A549 (cell line): ENCODE measurements around the gene NHSL1. TPM values are rescaled to one million over a fixed set of nuclear protein-coding genes. Genes with fewer than 3 reads are reported as not detected.
A peak's percentile ranks its signal among the peaks of the same experiment; 100 is the strongest.

Experiments
- ATAC-seq, 2 experiments: fragments of 200-7000 bp in 1 of 2; fragments of >200 bp in 1 of 2; cut with Nextera tagmentation in 1 of 2; cut with Tn5 transposase in 1 of 2; 3 replicates each; pipeline versions ENCODE4 v1.8.0 to v1.9.1; 2018 to 2020; ENCODE audit warnings: mild to moderate bottlenecking in 1 of 2, moderate library complexity in 1 of 2
- CTCF ChIA-PET: fragments of 300-600 bp; sonication (Branson Sonifier 250); formaldehyde crosslinking; extraction: SDS; loops from one replicate; lab custom pipeline; 2021; ENCODE audit warnings: antibody characterized with exemption, inconsistent platforms; lab: Yijun Ruan, JAX
- POLR2A ChIA-PET: fragments of 350-600 bp; formaldehyde crosslinking; extraction: SDS; loops from one replicate; lab custom pipeline; 2021; ENCODE audit warnings: antibody characterized with exemption, inconsistent platforms; lab: Yijun Ruan, JAX
- DNase-seq, 2 experiments: peaks; one replicate each; pipeline versions ENCODE4 v3.0.0 to v3.0.0-alpha.2; 2011 to 2016; ENCODE audit warnings: low read depth in 1 of 2, low spot score in 1 of 2
- FAIRE-seq: peaks from 2 replicates; lab custom pipeline; 2011; peaks lifted over from hg19 to GRCh38; lab: Jason Lieb, UNC
- H3K27ac ChIP-seq, 2 experiments: fragments of >200 bp; sonication (Bioruptor Twin); formaldehyde crosslinking; 3 replicates each; pipeline ENCODE4 v1.5.1; 2016 to 2017
- H3K4me1 ChIP-seq: fragments of >200 bp; sonication (Bioruptor Twin); formaldehyde crosslinking; 3 replicates; pipeline ENCODE4 v1.6.1; 2016
- H3K4me2 ChIP-seq: fragments of >200 bp; sonication (Bioruptor Twin); formaldehyde crosslinking; 3 replicates; pipeline ENCODE4 v1.6.1; 2016
- H3K4me3 ChIP-seq: fragments of >200 bp; sonication (Bioruptor Twin); formaldehyde crosslinking; 3 replicates; pipeline ENCODE4 v1.5.1; 2016
- H3K9me3 ChIP-seq: fragments of >200 bp; sonication (Bioruptor Twin); formaldehyde crosslinking; 3 replicates; pipeline ENCODE4 v1.6.1; 2016
- BCL3 ChIP-seq: fragments of >200 bp; sonication (Bioruptor Twin); formaldehyde crosslinking; IDR thresholded peaks from 3 replicates; pipeline ENCODE4 v1.6.1; 2016
- BHLHE40 ChIP-seq: IDR thresholded peaks from 2 replicates; pipeline ENCODE4 v1.6.1; 2012; ENCODE audit warnings: low read depth, low read length, inconsistent platforms
- CEBPB ChIP-seq, 2 experiments: fragments of >200 bp in 1 of 2; sonication (Bioruptor Twin) in 1 of 2; formaldehyde crosslinking in 1 of 2; IDR thresholded peaks; 2 replicates each; pipeline ENCODE4 v1.6.1; 2012 to 2016
- CHD2 ChIP-seq: fragments of 150-350 bp; IDR thresholded peaks from 2 replicates; pipeline ENCODE4 v1.6.1; 2014; ENCODE audit warnings: low read length; ENCODE audit not compliant: partially characterized antibody
- EHF ChIP-seq: fragments of 250-450 bp; sonication (Bioruptor Pico); IDR thresholded peaks from 2 replicates; pipeline ENCODE4 v1.5.0; 2020; ENCODE audit warnings: mild to moderate bottlenecking
- EHMT2 ChIP-seq: fragments of 200-600 bp; sonication (generic); IDR thresholded peaks from 2 replicates; pipeline ENCODE4 v1.6.1; 2016; ENCODE audit warnings: antibody characterized with exemption, low read depth, mild to moderate bottlenecking, moderate library complexity
- ESRRA ChIP-seq: fragments of 150-350 bp; IDR thresholded peaks from 2 replicates; pipeline ENCODE4 v1.6.1; 2014; ENCODE audit warnings: mild to moderate bottlenecking, low read length, borderline replicate concordance
- FOSB ChIP-seq: fragments of 250-450 bp; sonication (Bioruptor Pico); IDR thresholded peaks from 2 replicates; pipeline ENCODE4 v1.5.0; 2020; ENCODE audit warnings: mild to moderate bottlenecking, moderate library complexity
- FOSL2 ChIP-seq, 2 experiments: fragments of 450-650 bp in 1 of 2; fragments of >200 bp in 1 of 2; sonication (Bioruptor Twin) in 1 of 2; formaldehyde crosslinking; IDR thresholded peaks; 2 replicates each; pipeline versions ENCODE4 v1.5.0 to v1.6.1; 2016 to 2020; ENCODE audit warnings: mild to moderate bottlenecking in 1 of 2, moderate library complexity in 1 of 2
- HES2 ChIP-seq: fragments of >200 bp; sonication (Bioruptor Twin); formaldehyde crosslinking; IDR thresholded peaks from 2 replicates; pipeline ENCODE4 v1.6.1; 2016
- HEYL ChIP-seq: fragments of 250-450 bp; sonication (Bioruptor Pico); IDR thresholded peaks from 2 replicates; pipeline ENCODE4 v1.8.0; 2021; ENCODE audit warnings: mild to moderate bottlenecking, moderate library complexity
- HOXA7 ChIP-seq: fragments of 250-450 bp; sonication (Bioruptor Pico); IDR thresholded peaks from 2 replicates; pipeline ENCODE4 v1.5.0; 2020; ENCODE audit warnings: mild to moderate bottlenecking, moderate library complexity
- JUN ChIP-seq, 2 experiments: fragments of >200 bp; sonication (Bioruptor Twin); formaldehyde crosslinking; IDR thresholded peaks; 2 replicates in 1 of 2; 3 replicates in 1 of 2; pipeline ENCODE4 v1.6.1; 2016 to 2017
- JUNB ChIP-seq: fragments of >200 bp; sonication (Bioruptor Twin); formaldehyde crosslinking; IDR thresholded peaks from 2 replicates; pipeline ENCODE4 v1.6.1; 2016
- MAFK ChIP-seq: fragments of 450-650 bp; IDR thresholded peaks from 2 replicates; pipeline ENCODE4 v1.6.1; 2014; ENCODE audit not compliant: partially characterized antibody
- NPAS2 ChIP-seq: fragments of 250-450 bp; sonication (Bioruptor Pico); IDR thresholded peaks from 2 replicates; pipeline ENCODE4 v1.8.0; 2022; ENCODE audit warnings: mild to moderate bottlenecking, moderate library complexity, borderline replicate concordance
- PBX3 ChIP-seq: IDR thresholded peaks from 2 replicates; pipeline ENCODE4 v1.6.1; 2012
- POLR2A ChIP-seq: IDR thresholded peaks from 2 replicates; pipeline ENCODE4 v1.6.1; 2012; ENCODE audit warnings: mild to moderate bottlenecking, low read length
- RAD21 ChIP-seq, 2 experiments: fragments of >200 bp in 1 of 2; sonication (Bioruptor Twin) in 1 of 2; formaldehyde crosslinking in 1 of 2; IDR thresholded peaks in 1 of 2; conservative IDR thresholded peaks in 1 of 2; 2 replicates in 1 of 2; 3 replicates in 1 of 2; pipeline ENCODE4 v1.6.1; 2012 to 2018; ENCODE audit warnings: inconsistent platforms in 1 of 2
- REST ChIP-seq: fragments of 200-600 bp; sonication (generic); IDR thresholded peaks from 2 replicates; pipeline ENCODE4 v1.6.1; 2016; ENCODE audit warnings: antibody characterized with exemption, mild to moderate bottlenecking, moderate library complexity
- SMC3 ChIP-seq: fragments of >200 bp; sonication (Bioruptor Twin); formaldehyde crosslinking; IDR thresholded peaks from 3 replicates; pipeline ENCODE4 v1.6.1; 2018; ENCODE audit warnings: inconsistent platforms
- SREBF2 ChIP-seq: fragments of 450-650 bp; IDR thresholded peaks from 2 replicates; pipeline ENCODE4 v1.6.1; 2014; ENCODE audit warnings: mild to moderate bottlenecking, moderate library complexity
- TP53 ChIP-seq: fragments of 250-450 bp; sonication (Bioruptor Pico); IDR thresholded peaks from 2 replicates; pipeline ENCODE4 v1.5.0; 2021; ENCODE audit warnings: mild to moderate bottlenecking, moderate library complexity
- ZSCAN20 ChIP-seq: fragments of 250-450 bp; sonication (Bioruptor Pico); IDR thresholded peaks from 2 replicates; pipeline ENCODE4 v1.8.0; 2022; ENCODE audit warnings: mild to moderate bottlenecking, moderate library complexity
- polyA plus RNA-seq, 4 experiments: library from polyadenylated mRNA; depleted of rRNA in 3 of 4; stranded (reverse); fragments of >200 nt; fragmentation: RNase III in 1 of 4; extraction: RNeasy Plus Mini Kit Qiagen cat#74134 plus additional on column Dnase treatment in 1 of 4; gene quantifications; 2 replicates in 3 of 4; 3 replicates in 1 of 4; pipeline ENCODE4 v1.2.3, GENCODE V29; 2011 to 2017
- TF ChIP-seq, protein P1 (sequence below): fragments of 150-350 bp; IDR thresholded peaks from 2 replicates; pipeline ENCODE4 v1.6.1; 2014; ENCODE audit warnings: low read depth, mild to moderate bottlenecking, low read length
- TF ChIP-seq, protein P2 (sequence below): IDR thresholded peaks from 2 replicates; pipeline ENCODE4 v1.6.1; 2012; ENCODE audit warnings: low read depth, borderline replicate concordance
- TF ChIP-seq, protein P3 (sequence below): fragments of >200 bp; sonication (Bioruptor Twin); formaldehyde crosslinking; IDR thresholded peaks from 3 replicates; pipeline ENCODE4 v1.5.1; 2016

Gene NHSL1
- polyA plus RNA-seq, 2 of the 4 experiments (the other 2 are of a cell fraction), result 1.6 to 2.8 TPM

- H3K4me3 ChIP-seq, result no peak overlapping the region
- no peak for FAIRE-seq
- no peak overlapping the region for H3K27ac ChIP-seq
- H3K4me1 ChIP-seq, result peaks cover 22% of the 10 kb centered on the region
- H3K9me3 ChIP-seq, result no peaks in the 10 kb centered on the region
- POLR2A ChIA-PET, result no interaction called here
- H3K4me2 ChIP-seq, result no peak overlapping the region
- DNase-seq, result no peak
- CTCF ChIA-PET, result interaction anchor here (0.6 kb wide), 1 partner anchor 11 kb away, joined by 3 read pairs; no protein-coding TSS in a partner anchor
- TF ChIP-seq, protein P1, sequence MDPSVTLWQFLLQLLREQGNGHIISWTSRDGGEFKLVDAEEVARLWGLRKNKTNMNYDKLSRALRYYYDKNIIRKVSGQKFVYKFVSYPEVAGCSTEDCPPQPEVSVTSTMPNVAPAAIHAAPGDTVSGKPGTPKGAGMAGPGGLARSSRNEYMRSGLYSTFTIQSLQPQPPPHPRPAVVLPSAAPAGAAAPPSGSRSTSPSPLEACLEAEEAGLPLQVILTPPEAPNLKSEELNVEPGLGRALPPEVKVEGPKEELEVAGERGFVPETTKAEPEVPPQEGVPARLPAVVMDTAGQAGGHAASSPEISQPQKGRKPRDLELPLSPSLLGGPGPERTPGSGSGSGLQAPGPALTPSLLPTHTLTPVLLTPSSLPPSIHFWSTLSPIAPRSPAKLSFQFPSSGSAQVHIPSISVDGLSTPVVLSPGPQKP, result no peak
- TF ChIP-seq EHMT2 (no peak), JUNB (no peak), CHD2 (no peak), ESRRA (no peak), HEYL (no peak), CEBPB (IDR thresholded peaks at IDR 0.05) (no peak), MAFK (no peak), REST (no peak), TP53 (CRISPR knock-in tag) (no peak), JUN (IDR thresholded peaks at IDR 0.05) (no peak), PBX3 (no peak), HOXA7 (CRISPR knock-in tag) (no peak), FOSB (CRISPR knock-in tag) (no peak), FOSL2 (IDR thresholded peaks at IDR 0.05) (no peak), FOSL2 (CRISPR knock-in tag; IDR thresholded peaks at IDR 0.05) (no peak), RAD21 (conservative IDR thresholded peaks at IDR 0.05 in 1 of 2, IDR thresholded peaks at IDR 0.05 in 1 of 2) (no peak), POLR2A (no peak), SMC3 (no peak), ZSCAN20 (no peak)
- TF ChIP-seq, protein P2, sequence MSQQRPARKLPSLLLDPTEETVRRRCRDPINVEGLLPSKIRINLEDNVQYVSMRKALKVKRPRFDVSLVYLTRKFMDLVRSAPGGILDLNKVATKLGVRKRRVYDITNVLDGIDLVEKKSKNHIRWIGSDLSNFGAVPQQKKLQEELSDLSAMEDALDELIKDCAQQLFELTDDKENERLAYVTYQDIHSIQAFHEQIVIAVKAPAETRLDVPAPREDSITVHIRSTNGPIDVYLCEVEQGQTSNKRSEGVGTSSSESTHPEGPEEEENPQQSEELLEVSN, result no peak
- no peak for ATAC-seq
Measured at GRCh38 chr6:138374230-138374629, 125.1 kb downstream of the NHSL1 start.

- no peak overlapping the region for H3K4me3 ChIP-seq
- no peak overlapping the region for H3K27ac ChIP-seq
- peaks cover 22% of the 10 kb centered on the region for H3K4me1 ChIP-seq
- TF ChIP-seq HES2, result no peak
- TF ChIP-seq BHLHE40, result no peak
- no peak for TF ChIP-seq NPAS2 (CRISPR knock-in tag)
- TF ChIP-seq SREBF2, result no peak
- TF ChIP-seq EHF (CRISPR knock-in tag), result no peak
- TF ChIP-seq, protein P3, sequence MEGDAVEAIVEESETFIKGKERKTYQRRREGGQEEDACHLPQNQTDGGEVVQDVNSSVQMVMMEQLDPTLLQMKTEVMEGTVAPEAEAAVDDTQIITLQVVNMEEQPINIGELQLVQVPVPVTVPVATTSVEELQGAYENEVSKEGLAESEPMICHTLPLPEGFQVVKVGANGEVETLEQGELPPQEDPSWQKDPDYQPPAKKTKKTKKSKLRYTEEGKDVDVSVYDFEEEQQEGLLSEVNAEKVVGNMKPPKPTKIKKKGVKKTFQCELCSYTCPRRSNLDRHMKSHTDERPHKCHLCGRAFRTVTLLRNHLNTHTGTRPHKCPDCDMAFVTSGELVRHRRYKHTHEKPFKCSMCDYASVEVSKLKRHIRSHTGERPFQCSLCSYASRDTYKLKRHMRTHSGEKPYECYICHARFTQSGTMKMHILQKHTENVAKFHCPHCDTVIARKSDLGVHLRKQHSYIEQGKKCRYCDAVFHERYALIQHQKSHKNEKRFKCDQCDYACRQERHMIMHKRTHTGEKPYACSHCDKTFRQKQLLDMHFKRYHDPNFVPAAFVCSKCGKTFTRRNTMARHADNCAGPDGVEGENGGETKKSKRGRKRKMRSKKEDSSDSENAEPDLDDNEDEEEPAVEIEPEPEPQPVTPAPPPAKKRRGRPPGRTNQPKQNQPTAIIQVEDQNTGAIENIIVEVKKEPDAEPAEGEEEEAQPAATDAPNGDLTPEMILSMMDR, result no peak
- TF ChIP-seq BCL3, result no peak
- DNase-seq (peak in 1 of 2 experiments; percentile 10), ATAC-seq (peak in 1 of 2 experiments; percentile 49; a peak in 1 of 6 replicates), FAIRE-seq (no peak)
- CTCF ChIA-PET, result interaction anchor here (1.8 kb wide), 1 partner anchor 31 kb away, joined by 4 read pairs; the partner anchor contains the start of gene HEBP2
- peak overlapping the region; percentile 72; the same call in 2 of the 3 replicates for H3K4me2 ChIP-seq
- H3K9me3 ChIP-seq, result no peaks in the 10 kb centered on the region
- POLR2A ChIA-PET, result no interaction called here
Measured at GRCh38 chr6:138372711-138373463, 126.4 kb downstream of the NHSL1 start.
